Activated CD8-positive, alpha-beta memory T cell treated with anti-CD3 and anti-CD28 coated beads, Interleukin-2, amount 10 ng/mL, durations not matched to agents 7 days and 5 days (primary cell): ENCODE measurements around the gene MPP4. TPM values are rescaled to one million over a fixed set of nuclear protein-coding genes. Genes with fewer than 3 reads are reported as not detected.

ENCODE experiments used
- ATAC-seq: fragments of 150-1000 bp; cut with Tn5 transposase; one replicate; pipeline ENCODE4 v1.10.0; 2021; ENCODE audit warnings: moderate library complexity
- CTCF ChIA-PET: fragments of 350-600 bp; sonication (Branson Sonifier 250); formaldehyde crosslinking; loops from one replicate; lab custom pipeline; 2021; ENCODE audit warnings: antibody characterized with exemption; lab: Charles Lee
- DNase-seq: peaks from one replicate; pipeline ENCODE4 v3.0.0-alpha.2; 2020
- H3K27ac Mint-ChIP-seq: one replicate; pipeline ENCODE4 v1.8.0; 2021; ENCODE audit warnings: mild to moderate bottlenecking, mixed read lengths
- H3K27me3 Mint-ChIP-seq: one replicate; pipeline ENCODE4 v1.8.0; 2021; ENCODE audit warnings: mixed read lengths
- H3K36me3 Mint-ChIP-seq: one replicate; pipeline ENCODE4 v1.8.0; 2021; ENCODE audit warnings: mild to moderate bottlenecking, mixed read lengths
- H3K4me1 Mint-ChIP-seq: one replicate; pipeline ENCODE4 v1.8.0; 2021; ENCODE audit warnings: mixed read lengths
- H3K4me3 Mint-ChIP-seq: one replicate; pipeline ENCODE4 v1.8.0; 2021; ENCODE audit warnings: mild to moderate bottlenecking, moderate library complexity, mixed read lengths
- H3K9me3 Mint-ChIP-seq: one replicate; pipeline ENCODE4 v1.8.0; 2022; ENCODE audit warnings: low read depth, mixed read lengths
- total RNA-seq, 2 experiments: library from RNA; stranded (reverse); gene quantifications; one replicate each; pipeline ENCODE4 v1.2.3, GENCODE V29; 2021

MPP4 gene
- total RNA-seq, 2 experiments from 2014 or later = not detected

GRCh38 chr2:201661366-201661765, 37.1 kb downstream of the MPP4 start:
- ATAC-seq (no peak), DNase-seq (no peak)
- H3K36me3 Mint-ChIP-seq = no peaks in the 10 kb centered on the region
- peaks cover 16% of the 10 kb centered on the region for H3K27me3 Mint-ChIP-seq
- no peaks in the 10 kb centered on the region for H3K9me3 Mint-ChIP-seq
- no peak overlapping the region for H3K27ac Mint-ChIP-seq
- CTCF ChIA-PET = no interaction called here
- no peak overlapping the region for H3K4me3 Mint-ChIP-seq
- no peaks in the 10 kb centered on the region for H3K4me1 Mint-ChIP-seq

- ATAC-seq = peak; percentile 33
- H3K36me3 Mint-ChIP-seq = no peaks in the 10 kb centered on the region
- CTCF ChIA-PET = no interaction called here
Measured at GRCh38 chr2:201660293-201660895, 38.0 kb downstream of the MPP4 start.

GRCh38 chr2:201656740-201657139, 41.7 kb downstream of the MPP4 start:
- peaks cover 27% of the 10 kb centered on the region for H3K27me3 Mint-ChIP-seq
- H3K4me3 Mint-ChIP-seq = no peak overlapping the region
- H3K9me3 Mint-ChIP-seq = no peaks in the 10 kb centered on the region
- DNase-seq (no peak), ATAC-seq (no peak)
- no peaks in the 10 kb centered on the region for H3K36me3 Mint-ChIP-seq
- H3K4me1 Mint-ChIP-seq = peaks cover 9% of the 10 kb centered on the region
- no peak overlapping the region for H3K27ac Mint-ChIP-seq
- CTCF ChIA-PET = interaction anchor here (0.6 kb wide), 1 partner anchor 1125 kb away, joined by 3 read pairs; no protein-coding TSS in a partner anchor

More at GRCh38 chr2:201660293-201660895, 38.0 kb downstream of the MPP4 start:
- H3K9me3 Mint-ChIP-seq = no peaks in the 10 kb centered on the region
- no peak for DNase-seq
- H3K27me3 Mint-ChIP-seq = peaks cover 14% of the 10 kb centered on the region
- no peak overlapping the region for H3K4me3 Mint-ChIP-seq
- H3K27ac Mint-ChIP-seq = no peak overlapping the region
- no peaks in the 10 kb centered on the region for H3K4me1 Mint-ChIP-seq

GRCh38 chr2:201656102-201656501, 42.3 kb downstream of the MPP4 start:
- peaks cover 9% of the 10 kb centered on the region for H3K4me1 Mint-ChIP-seq
- no peak overlapping the region for H3K4me3 Mint-ChIP-seq
- no peaks in the 10 kb centered on the region for H3K9me3 Mint-ChIP-seq
- H3K27me3 Mint-ChIP-seq = peaks cover 34% of the 10 kb centered on the region
- CTCF ChIA-PET = no interaction called here
- no peaks in the 10 kb centered on the region for H3K36me3 Mint-ChIP-seq
- ATAC-seq (no peak), DNase-seq (no peak)
- H3K27ac Mint-ChIP-seq = no peak overlapping the region

GRCh38 chr2:201654616-201655384, 43.6 kb downstream of the MPP4 start:
- DNase-seq (no peak), ATAC-seq (no peak)
- CTCF ChIA-PET = no interaction called here

GRCh38 chr2:201653221-201653620, 45.2 kb downstream of the MPP4 start:
- ATAC-seq = no peak

More at GRCh38 chr2:201654616-201655384, 43.6 kb downstream of the MPP4 start:
- H3K27ac Mint-ChIP-seq = no peak overlapping the region
- peaks cover 35% of the 10 kb centered on the region for H3K27me3 Mint-ChIP-seq
- peaks cover 9% of the 10 kb centered on the region for H3K4me1 Mint-ChIP-seq
- no peaks in the 10 kb centered on the region for H3K9me3 Mint-ChIP-seq
- no peaks in the 10 kb centered on the region for H3K36me3 Mint-ChIP-seq
- H3K4me3 Mint-ChIP-seq = no peak overlapping the region

GRCh38 chr2:201649442-201649841, 49.0 kb downstream of the MPP4 start:
- ATAC-seq (no peak), DNase-seq (no peak)
- H3K4me3 Mint-ChIP-seq = no peak overlapping the region
- H3K9me3 Mint-ChIP-seq = no peaks in the 10 kb centered on the region
- peaks cover 26% of the 10 kb centered on the region for H3K27me3 Mint-ChIP-seq
- peaks cover 13% of the 10 kb centered on the region for H3K4me1 Mint-ChIP-seq
- no peaks in the 10 kb centered on the region for H3K36me3 Mint-ChIP-seq
- CTCF ChIA-PET = no interaction called here
- no peak overlapping the region for H3K27ac Mint-ChIP-seq

More at GRCh38 chr2:201653221-201653620, 45.2 kb downstream of the MPP4 start:
- CTCF ChIA-PET = no interaction called here
- Mint-ChIP-seq H3K4me3 (no peak overlapping the region), H3K36me3 (no peaks in the 10 kb centered on the region), H3K27me3 (peaks cover 34% of the 10 kb centered on the region), H3K27ac (no peak overlapping the region), H3K4me1 (peaks cover 9% of the 10 kb centered on the region), H3K9me3 (no peaks in the 10 kb centered on the region)
- DNase-seq = no peak

GRCh38 chr2:201647431-201647830, 51.0 kb downstream of the MPP4 start:
- peaks cover 17% of the 10 kb centered on the region for H3K27me3 Mint-ChIP-seq
- no peak overlapping the region for H3K27ac Mint-ChIP-seq
- H3K4me3 Mint-ChIP-seq = no peak overlapping the region
- H3K9me3 Mint-ChIP-seq = no peaks in the 10 kb centered on the region
- ATAC-seq = no peak
- H3K4me1 Mint-ChIP-seq = peaks cover 14% of the 10 kb centered on the region
- H3K36me3 Mint-ChIP-seq = no peaks in the 10 kb centered on the region
- DNase-seq = no peak
- CTCF ChIA-PET = no interaction called here

GRCh38 chr2:201644001-201644400, 54.4 kb downstream of the MPP4 start:
- Mint-ChIP-seq H3K27me3 (no peaks in the 10 kb centered on the region), H3K9me3 (no peaks in the 10 kb centered on the region), H3K27ac (no peak overlapping the region), H3K36me3 (no peaks in the 10 kb centered on the region), H3K4me3 (peak overlapping the region; percentile 90), H3K4me1 (peaks cover 25% of the 10 kb centered on the region)
- CTCF ChIA-PET = interaction anchor here (1.8 kb wide), 1 partner anchor 280 kb away, joined by 6 read pairs; no protein-coding TSS in a partner anchor
- DNase-seq = no peak
- no peak for ATAC-seq

- no peaks in the 10 kb centered on the region for H3K27me3 Mint-ChIP-seq
- peaks cover 25% of the 10 kb centered on the region for H3K4me1 Mint-ChIP-seq
- no peaks in the 10 kb centered on the region for H3K36me3 Mint-ChIP-seq
- peak within 1 kb of the TSS; percentile 93 for H3K27ac Mint-ChIP-seq
- CTCF ChIA-PET = interaction anchor here (1.0 to 1.8 kb wide), 4 partner anchors 8 to 280 kb away, joined by 3 to 6 read pairs (median 3); partner anchors contain the start of genes STRADB and TRAK2
- no peak for DNase-seq
- ATAC-seq = peak; percentile 58
- H3K9me3 Mint-ChIP-seq = no peaks in the 10 kb centered on the region
- H3K4me3 Mint-ChIP-seq = peak within 1 kb of the TSS; percentile 90
Measured at GRCh38 chr2:201643216-201643890, 55.1 kb downstream of the MPP4 start, which contains the start of gene TMEM237. Gene TMEM237, minus strand, starts transcription at chr2:201643503. Its CDS starts 103 bp downstream, at chr2:201643400.

GRCh38 chr2:201642579-201643215, 55.7 kb downstream of the MPP4 start:
- CTCF ChIA-PET = interaction anchor here (1.0 to 1.8 kb wide), 5 partner anchors 9 to 279 kb away, joined by 3 to 6 read pairs (median 3); partner anchors contain the start of genes STRADB and TRAK2
- ATAC-seq = peak; percentile 95

GRCh38 chr2:201642086-201642578, 56.3 kb downstream of the MPP4 start:
- Mint-ChIP-seq H3K27me3 (no peaks in the 10 kb centered on the region), H3K4me3 (peak overlapping the region; percentile 90), H3K27ac (peak overlapping the region; percentile 93), H3K36me3 (peaks cover 5% of the 10 kb centered on the region), H3K4me1 (peaks cover 25% of the 10 kb centered on the region), H3K9me3 (no peaks in the 10 kb centered on the region)
- CTCF ChIA-PET = interaction anchor here (1.0 to 1.8 kb wide), 4 partner anchors 9 to 279 kb away, joined by 3 to 6 read pairs (median 3); partner anchors contain the start of genes STRADB and TRAK2
- ATAC-seq = peak; percentile 60
- DNase-seq = no peak

More at GRCh38 chr2:201642579-201643215, 55.7 kb downstream of the MPP4 start:
- H3K27ac Mint-ChIP-seq = peak overlapping the region; percentile 93
- peak overlapping the region; percentile 90 for H3K4me3 Mint-ChIP-seq
- H3K36me3 Mint-ChIP-seq = peaks cover 5% of the 10 kb centered on the region
- H3K9me3 Mint-ChIP-seq = no peaks in the 10 kb centered on the region
- peaks cover 25% of the 10 kb centered on the region for H3K4me1 Mint-ChIP-seq
- H3K27me3 Mint-ChIP-seq = no peaks in the 10 kb centered on the region
- DNase-seq = peak; percentile 90
